GM12878 (cell line): ENCODE data around the gene SLC36A4. TPM values are rescaled to one million over a fixed set of nuclear protein-coding genes. Genes with fewer than 3 reads are reported as not detected.

ENCODE experiments used
- ATAC-seq: fragments of 200-7000 bp; cut with Tn5 transposase; 3 replicates; pipeline ENCODE4 v1.9.1; 2020; ENCODE audit warnings: mild to moderate bottlenecking, moderate library complexity
- BruUV-seq: library from RNA; stranded (reverse); fragments of 400-500 nt; replicated peaks from 2 replicates; lab custom pipeline; 2021; lab: Mats Ljungman, UMichigan
- CTCF ChIA-PET: fragments of 300-600 bp; sonication (Branson Sonifier 250); formaldehyde crosslinking; extraction: SDS; loops from one replicate; lab custom pipeline; 2021; ENCODE audit warnings: inconsistent platforms; lab: Yijun Ruan, JAX
- POLR2A ChIA-PET: fragments of 350-600 bp; formaldehyde crosslinking; extraction: SDS; loops from one replicate; lab custom pipeline; 2021; ENCODE audit warnings: inconsistent platforms; lab: Charles Lee
- RAD21 ChIA-PET: fragments of 300-600 bp; sonication (Branson Sonifier 250); formaldehyde crosslinking; loops from one replicate; lab custom pipeline; 2023; ENCODE audit warnings: antibody characterized with exemption; ENCODE audit not compliant: unreplicated experiment; lab: Charles Lee
- SMC1A ChIA-PET: fragments of 300-600 bp; sonication (Branson Sonifier 250); formaldehyde crosslinking; loops from one replicate; lab custom pipeline; 2023; ENCODE audit not compliant: unreplicated experiment, uncharacterized antibody; lab: Charles Lee
- DNase-seq: peaks from one replicate; pipeline ENCODE4 v3.0.0-alpha.2; 2011; ENCODE audit warnings: low read depth, low spot score
- FAIRE-seq: peaks from 3 replicates; lab custom pipeline; 2011; peaks lifted over from hg19 to GRCh38; lab: Jason Lieb, UNC
- H2AFZ ChIP-seq: 2 replicates; pipeline ENCODE4 v1.6.0; 2011; ENCODE audit warnings: low read depth, low read length, control low read depth; ENCODE audit not compliant: control insufficient read depth
- H3K27ac ChIP-seq: 2 replicates; pipeline ENCODE4 v1.5.1; 2011; ENCODE audit warnings: control low read depth; ENCODE audit not compliant: control insufficient read depth, insufficient read depth
- H3K27me3 ChIP-seq, 2 experiments: replicated peaks in 1 of 2; 2 replicates each; pipeline versions ENCODE4 v1.6.0 to v1.6.1; 2011; ENCODE audit warnings: low read length in 1 of 2; ENCODE audit not compliant: control insufficient read depth in 2 of 2, insufficient read depth in 2 of 2
- H3K36me3 ChIP-seq, 2 experiments: 2 replicates each; pipeline ENCODE4 v1.5.1; 2011; ENCODE audit warnings: low read length in 1 of 2; ENCODE audit not compliant: control insufficient read depth in 2 of 2, insufficient read depth in 2 of 2
- H3K4me1 ChIP-seq: 2 replicates; pipeline ENCODE4 v1.6.1; 2011; ENCODE audit warnings: mild to moderate bottlenecking, low read length, moderate library complexity, mixed read lengths; ENCODE audit not compliant: control insufficient read depth, insufficient read depth
- H3K4me2 ChIP-seq: 2 replicates; pipeline ENCODE4 v1.6.0; 2011; ENCODE audit warnings: control low read depth; ENCODE audit not compliant: control insufficient read depth, insufficient read depth
- H3K4me3 ChIP-seq: fragments of 200-600 bp; sonication (generic); 2 replicates; pipeline ENCODE4 v1.5.1; 2016
- H3K79me2 ChIP-seq: 2 replicates; pipeline ENCODE4 v1.6.0; 2011; ENCODE audit warnings: low read length; ENCODE audit not compliant: control insufficient read depth, insufficient read depth
- H3K9ac ChIP-seq: 2 replicates; pipeline ENCODE4 v1.8.0; 2011; ENCODE audit warnings: low read length, control low read depth, mixed read lengths; ENCODE audit not compliant: control insufficient read depth, insufficient read depth
- H3K9me3 ChIP-seq: replicated peaks from 3 replicates; pipeline ENCODE4 v1.5.1; 2011; ENCODE audit warnings: mild to moderate bottlenecking, low read length; ENCODE audit not compliant: control insufficient read depth, insufficient read depth
- H4K20me1 ChIP-seq: 2 replicates; pipeline ENCODE4 v1.6.0; 2011; ENCODE audit not compliant: control insufficient read depth, insufficient read depth
- ATF3 ChIP-seq: IDR thresholded peaks from 2 replicates; pipeline ENCODE4 v1.6.1; 2011; ENCODE audit warnings: low read depth, mild to moderate bottlenecking, low read length, moderate library complexity, borderline replicate concordance; ENCODE audit errors: extremely low read depth
- BHLHE40 ChIP-seq, 2 experiments: fragments of 450-650 bp in 1 of 2; IDR thresholded peaks; 2 replicates each; pipeline ENCODE4 v1.6.1; 2011 to 2017; ENCODE audit warnings: low read depth in 2 of 2, borderline replicate concordance in 1 of 2, improper control_type of control experiment in 1 of 2, low read length in 1 of 2, mild to moderate bottlenecking in 1 of 2
- EP300 ChIP-seq, 2 experiments: fragments of 150-350 bp in 1 of 2; IDR thresholded peaks; 2 replicates each; pipeline ENCODE4 v1.6.1; 2011 to 2012; ENCODE audit warnings: low read depth in 2 of 2, low read length in 2 of 2, borderline replicate concordance in 1 of 2, improper control_type of control experiment in 1 of 2, inconsistent platforms in 1 of 2; ENCODE audit not compliant: control insufficient read depth in 1 of 2
- HDGF ChIP-seq: fragments of 450-650 bp; IDR thresholded peaks from 2 replicates; pipeline ENCODE4 v1.6.1; 2016; ENCODE audit warnings: antibody characterized with exemption
- MTA3 ChIP-seq: IDR thresholded peaks from 2 replicates; pipeline ENCODE4 v1.6.1; 2012; ENCODE audit warnings: low read length, inconsistent platforms, borderline replicate concordance
- NKRF ChIP-seq: fragments of 450-650 bp; conservative IDR thresholded peaks from 2 replicates; pipeline ENCODE4 v1.6.1; 2017; ENCODE audit warnings: mild to moderate bottlenecking, moderate library complexity
- NR2C2 ChIP-seq: IDR thresholded peaks from 2 replicates; pipeline ENCODE4 v1.6.1; 2011; ENCODE audit warnings: borderline replicate concordance, low read depth; ENCODE audit not compliant: control insufficient read depth, insufficient read length
- NR2F1 ChIP-seq: fragments of 450-650 bp; conservative IDR thresholded peaks from 2 replicates; pipeline ENCODE4 v1.6.1; 2017; ENCODE audit warnings: mild to moderate bottlenecking
- PML ChIP-seq: IDR thresholded peaks from 2 replicates; pipeline ENCODE4 v1.6.1; 2012; ENCODE audit warnings: low read length, inconsistent platforms
- POLR2AphosphoS2 ChIP-seq: IDR thresholded peaks from 2 replicates; pipeline ENCODE4 v1.6.1; 2011; ENCODE audit warnings: low read depth, mild to moderate bottlenecking, low read length, improper control_type of control experiment, moderate library complexity
- RCOR1 ChIP-seq: conservative IDR thresholded peaks from 2 replicates; pipeline ENCODE4 v1.6.1; 2012; ENCODE audit warnings: low read depth, low read length, improper control_type of control experiment
- SKIL ChIP-seq: fragments of 450-650 bp; IDR thresholded peaks from 2 replicates; pipeline ENCODE4 v1.6.1; 2017; ENCODE audit warnings: mild to moderate bottlenecking, low read depth, inconsistent platforms; ENCODE audit not compliant: poor library complexity, severe bottlenecking
- SREBF2 ChIP-seq: IDR thresholded peaks from 2 replicates; pipeline ENCODE4 v1.6.1; 2012; ENCODE audit warnings: mild to moderate bottlenecking, low read length
- WGBS: methylation state at CpG from one replicate; pipeline ENCODE4 v1.1.6; 2016; ENCODE audit warnings: low lambda C conversion rate; ENCODE audit not compliant: insufficient replicate concordance, insufficient coverage; ENCODE audit errors: missing lambda C conversion rate; 5-methylcytosine and 5-hydroxymethylcytosine counted together
- in situ Hi-C: fragments of 300-500 bp; cut with MboI; formaldehyde crosslinking; loops from 9 replicates; pipeline ENCODE4 v1.14.3; 2018; ENCODE audit warnings: mixed read lengths
- intact Hi-C: fragments of 100-400 bp; cut with micrococcal nuclease; formaldehyde crosslinking; loops from one replicate; pipeline ENCODE4 v1.14.2; 2022; ENCODE audit not compliant: unreplicated experiment
- polyA plus RNA-seq, 11 experiments: library from polyadenylated mRNA; depleted of rRNA in 4 of 11; unstranded in 6 of 11; stranded (reverse) in 5 of 11; fragments of >200 nt; fragmentation: Nextera tagmentation in 4 of 11; fragmentation: Illumina TruSeq in 1 of 11; extraction: Ambion mirVana in 4 of 11; extraction: Trizol in 1 of 11; gene quantifications; 1 replicate in 1 of 11; 2 replicates in 10 of 11; pipeline versions ENCODE4 v1.2.1 to v1.2.3, GENCODE V29; 2011 to 2016; ENCODE audit warnings: inconsistent platforms in 2 of 11, missing spikeins in 2 of 11, low read depth in 1 of 11
- total RNA-seq, 4 experiments: library from RNA; depleted of rRNA in 3 of 4; stranded (reverse); fragments of >200 nt in 3 of 4; fragmentation: Illumina TruSeq in 1 of 4; extraction: Trizol in 1 of 4; gene quantifications; 2 replicates each; pipeline versions ENCODE4 v1.2.1 to v1.2.3, GENCODE V29; 2013 to 2021

Gene SLC36A4
- total and polyA plus RNA-seq, 10 of the 15 experiments (the other 5 are each of a cell fraction or from before 2014, with no cell fraction given), result 1.4 to 12.5 (median 5.2) TPM

- H3K79me2 ChIP-seq, result no peaks in the 10 kb centered on the region
- no peak overlapping the region for H3K4me3 ChIP-seq
- no peaks in the 10 kb centered on the region for H3K27me3 ChIP-seq
- intact Hi-C loops, result no loop called here
- POLR2A ChIA-PET, result no interaction called here
- H3K27ac ChIP-seq, result no peak overlapping the region
- H3K9me3 ChIP-seq, result no peaks in the 10 kb centered on the region
- H3K9ac ChIP-seq, result no peak overlapping the region
- RAD21 ChIA-PET, result no interaction called here
- no peaks in the 10 kb centered on the region for H3K4me1 ChIP-seq
- no peak overlapping the region for H2AFZ ChIP-seq
- ATAC-seq, result no peak
- H3K36me3 ChIP-seq, result no peaks in the 10 kb centered on the region
- no peaks in the 10 kb centered on the region for H4K20me1 ChIP-seq
- TF ChIP-seq NR2C2 (no peak), RCOR1 (no peak)
- TF ChIP-seq, all 136 proteins: peak for 0
- in situ Hi-C loops, result no loop called here
- BruUV-seq, result no TSS peak
- ChIA-PET CTCF (interaction anchor here (0.6 to 1.1 kb wide), 3 partner anchors 9 to 33 kb away, joined by 3 read pairs; no protein-coding TSS in a partner anchor), SMC1A (no interaction called here)
- no peak for FAIRE-seq
- no peak for DNase-seq
- no peak overlapping the region for H3K4me2 ChIP-seq
- WGBS, result 10% methylated on average over 2 of the region's 2 CpGs
These were observed 75.1 kb downstream of the SLC36A4 start for GRCh38 chr11:93122535-93123235.

- H4K20me1 ChIP-seq, result no peaks in the 10 kb centered on the region
- H3K79me2 ChIP-seq, result no peaks in the 10 kb centered on the region
- no peaks in the 10 kb centered on the region for H3K4me1 ChIP-seq
- no peaks in the 10 kb centered on the region for H3K27me3 ChIP-seq
- ATAC-seq (no peak), FAIRE-seq (no peak), DNase-seq (no peak)
- CTCF ChIA-PET, result no interaction called here
- no peak overlapping the region for H3K27ac ChIP-seq
- H3K4me2 ChIP-seq, result no peak overlapping the region
- no peaks in the 10 kb centered on the region for H3K9me3 ChIP-seq
- SMC1A ChIA-PET, result no interaction called here
- H3K9ac ChIP-seq, result no peak overlapping the region
- intact Hi-C loops (no loop called here), in situ Hi-C loops (no loop called here)
- BruUV-seq, result no TSS peak
- no peak overlapping the region for H2AFZ ChIP-seq
- RAD21 ChIA-PET, result no interaction called here
- POLR2A ChIA-PET, result no interaction called here
- H3K36me3 ChIP-seq, result no peaks in the 10 kb centered on the region
- no peak overlapping the region for H3K4me3 ChIP-seq
- no peak for TF ChIP-seq PML
- TF ChIP-seq MTA3, result no peak
- no peak for TF ChIP-seq BHLHE40 (IDR thresholded peaks at IDR 0.05; ENCODE audit: borderline replicate concordance in 1 of 2, low read depth in 2 of 2, low read length in 1 of 2)
- no peak for TF ChIP-seq SREBF2
- no peak for TF ChIP-seq NR2F1
- no peak for TF ChIP-seq SKIL
- no peak for TF ChIP-seq NKRF
- no peak for TF ChIP-seq HDGF
- TF ChIP-seq ATF3, result no peak
- TF ChIP-seq POLR2AphosphoS2, result no peak
- TF ChIP-seq EP300 (IDR thresholded peaks at IDR 0.05; ENCODE audit: borderline replicate concordance in 1 of 2, control insufficient read depth in 1 of 2, low read depth in 2 of 2, low read length in 2 of 2), result no peak
These were observed 79.5 kb downstream of the SLC36A4 start for GRCh38 chr11:93118276-93118675.
